Keratinocyte (primary cell): ENCODE results near the gene TRPV4.

Experiments
- CTCF ChIP-seq, 3 experiments: IDR thresholded peaks in 1 of 3; conservative IDR thresholded peaks in 1 of 3; optimal IDR thresholded peaks in 1 of 3; 2 replicates in 2 of 3; 3 replicates in 1 of 3; pipeline versions ENCODE3 to v1.5.1; 2011; ENCODE audit warnings: low read length in 3 of 3, mild to moderate bottlenecking in 3 of 3, moderate library complexity in 2 of 3, control low read depth in 1 of 3, inconsistent platforms in 1 of 3; ENCODE audit not compliant: insufficient read depth in 2 of 3; ENCODE audit errors: extremely low read depth in 1 of 3
- EZH2 ChIP-seq: IDR thresholded peaks from one replicate; pipeline ENCODE4 v1.6.1; 2012; ENCODE audit warnings: inconsistent platforms, mild to moderate bottlenecking, low read length, moderate library complexity

GRCh38 chr12:109808876-109809646, 24.1 kb downstream of the TRPV4 start:
- no peak for TF ChIP-seq CTCF (optimal IDR thresholded peaks at IDR 0.05 in 1 of 3, IDR thresholded peaks at IDR 0.05 in 1 of 3, conservative IDR thresholded peaks at IDR 0.05 in 1 of 3; ENCODE audit: extremely low read depth in 1 of 3, insufficient read depth in 2 of 3, low read length in 3 of 3)
- TF ChIP-seq EZH2: no peak
